ENCODE measurements around the gene RAB31. TPM values are rescaled to one million over a fixed set of nuclear protein-coding genes. Genes with fewer than 3 reads are reported as not detected.

RAB31 gene
- total RNA-seq, 6 donors from 2014 or later = 40.3 to 128 (median 95.8) TPM

DNA sequence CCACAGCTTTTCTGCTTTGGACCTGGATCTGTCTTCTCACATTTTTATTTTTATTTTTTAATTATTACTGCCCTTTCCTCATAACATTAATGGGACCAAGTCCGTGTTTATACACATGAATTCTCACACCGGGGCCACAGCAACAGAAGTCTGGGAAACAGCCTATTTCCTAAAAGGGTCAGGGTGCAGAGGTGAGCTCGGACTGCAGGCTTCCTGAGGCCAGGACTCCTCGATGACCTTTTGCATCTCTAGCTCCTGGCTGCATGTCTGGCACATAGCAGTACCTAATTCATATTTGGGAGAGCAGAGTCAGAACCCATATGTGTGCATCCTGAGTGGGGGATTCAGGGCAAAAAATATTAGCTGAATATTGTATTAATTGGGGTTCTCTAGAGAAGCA is 9.6 kb upstream of the RAB31 start:
- TF ChIP-seq POLR2AphosphoS5 (IDR thresholded peaks at IDR 0.05) = no peak
- TF ChIP-seq EP300 (IDR thresholded peaks at IDR 0.05) = no peak
- TF ChIP-seq CTCF (IDR thresholded peaks at IDR 0.05) = no peak
- TF ChIP-seq POLR2A (IDR thresholded peaks at IDR 0.05) = no peak
- 88 to 89% methylated on average over 4 of the region's 4 CpGs for WGBS, 2 donors
- no peaks in the 10 kb centered on the region for H3K9me3 ChIP-seq
- no peak for ATAC-seq (ENCODE audit: low FRiP score in 2 of 2)
- no peak overlapping the region for H3K4me3 ChIP-seq
- H3K27me3 ChIP-seq = no peaks in the 10 kb centered on the region
- peaks cover 0 to 21% (median 6%) of the 10 kb centered on the region in 4 donors for H3K4me1 ChIP-seq
- H3K27ac ChIP-seq = no peak overlapping the region
- H3K36me3 ChIP-seq = no peaks in the 10 kb centered on the region
- DNase-seq = no peak

DNA sequence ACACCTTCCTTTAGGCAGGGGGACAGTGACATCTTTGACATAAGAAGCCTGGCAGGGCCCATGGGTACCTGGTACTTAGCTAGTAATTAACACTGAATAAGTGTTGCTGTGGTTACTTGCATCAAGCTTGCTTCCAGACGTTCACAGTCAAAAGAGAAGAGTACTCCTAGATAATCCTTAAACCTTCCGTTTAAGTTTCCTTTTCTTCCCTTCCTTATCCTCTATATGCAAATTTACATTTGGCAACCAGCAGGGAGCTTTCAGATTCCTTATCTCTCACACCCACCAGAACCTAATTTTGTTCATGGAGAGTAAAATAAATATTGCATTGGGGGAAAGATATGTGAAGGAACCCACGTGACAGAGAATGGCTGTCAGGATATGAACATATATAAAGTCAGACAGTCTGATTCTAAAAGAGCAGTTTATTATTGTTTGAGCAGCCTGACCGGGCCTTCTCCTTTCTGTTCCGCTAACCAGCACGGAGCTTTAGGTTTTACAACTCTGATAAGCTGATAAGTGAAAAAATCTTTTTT is 7.8 kb upstream of the RAB31 start:
- Histone ChIP-seq H3K4me1 (peaks cover 0 to 21% (median 5%) of the 10 kb centered on the region in 4 donors), H3K36me3 (no peaks in the 10 kb centered on the region), H3K27me3 (no peaks in the 10 kb centered on the region), H3K27ac (no peak overlapping the region), H3K9me3 (no peaks in the 10 kb centered on the region), H3K4me3 (no peak overlapping the region)
- DNase-seq = no peak
- 43 to 51% methylated on average over 6 of the region's 6 CpGs for WGBS, 2 donors
- no peak for ATAC-seq (ENCODE audit: low FRiP score in 2 of 2)
- TF ChIP-seq CTCF (IDR thresholded peaks at IDR 0.05) (no peak), POLR2A (IDR thresholded peaks at IDR 0.05) (no peak), POLR2AphosphoS5 (IDR thresholded peaks at IDR 0.05) (no peak), EP300 (IDR thresholded peaks at IDR 0.05) (no peak)

- TF ChIP-seq POLR2AphosphoS5 (IDR thresholded peaks at IDR 0.05) (no peak), CTCF (IDR thresholded peaks at IDR 0.05) (no peak)
- no peak overlapping the region for H3K4me3 ChIP-seq
- WGBS, 2 donors = 69 to 75% methylated on average over 11 of the region's 11 CpGs
- DNase-seq (no peak), ATAC-seq (ENCODE audit: low FRiP score in 2 of 2) (peak in 1 of 2 donors; percentile 41)
- peak overlapping the region in 1 of 4 donors; percentile 50 for H3K27ac ChIP-seq
- H3K4me1 ChIP-seq = peaks cover 0 to 14% (median 3%) of the 10 kb centered on the region in 4 donors
- no peaks in the 10 kb centered on the region for H3K36me3 ChIP-seq
- no peaks in the 10 kb centered on the region for H3K27me3 ChIP-seq
- H3K9me3 ChIP-seq = no peaks in the 10 kb centered on the region
Observed at GRCh38 chr18:9701609-9702349, 6.3 kb upstream of the RAB31 start.

DNA sequence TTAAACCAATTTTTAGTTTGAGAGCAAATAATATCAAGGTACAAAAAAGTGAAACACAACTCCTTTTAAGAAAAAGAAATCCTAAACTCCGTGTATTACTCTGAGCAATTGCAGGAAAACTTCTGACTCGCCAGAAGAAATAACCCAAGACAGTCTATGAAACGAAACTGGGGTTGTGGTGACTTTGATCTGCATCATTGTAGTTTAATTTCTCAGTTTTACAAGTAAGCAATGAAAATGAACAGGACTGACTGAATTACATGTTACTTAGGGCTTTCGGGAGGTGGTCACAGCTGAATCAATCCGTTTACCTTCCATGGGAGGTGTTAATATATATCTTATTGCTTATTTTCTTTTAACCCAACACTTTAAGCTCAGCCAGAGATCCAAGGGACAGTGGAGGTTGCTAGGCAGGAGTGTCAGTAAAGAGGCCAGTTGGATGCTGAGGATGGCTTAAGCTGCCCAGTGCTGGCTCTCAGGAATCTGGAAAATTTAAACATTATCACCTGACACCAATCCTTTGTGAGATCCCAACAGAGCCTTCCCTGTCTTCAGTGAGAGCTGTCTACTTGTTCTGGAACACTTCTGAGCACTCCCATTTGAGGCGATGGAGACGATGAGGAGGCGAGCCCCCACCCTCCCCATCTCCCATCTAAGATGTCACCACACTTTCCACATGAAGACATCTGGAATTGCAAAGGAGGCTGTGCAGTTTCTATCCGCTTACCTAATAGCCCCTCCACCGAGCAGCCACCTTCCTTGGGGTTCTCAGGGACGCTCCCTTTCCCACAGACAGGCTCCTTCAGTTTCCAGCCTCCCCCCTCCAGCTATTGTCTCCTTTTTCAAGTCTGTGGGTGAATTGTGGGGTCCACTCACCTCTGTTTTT is 3.6 kb upstream of the RAB31 start:
- 76 to 79% methylated on average over 11 of the region's 11 CpGs for WGBS, 2 donors
- H3K4me3 ChIP-seq = no peak overlapping the region
- no peak for DNase-seq

More for the DNA sequence above, 3.6 kb upstream of the RAB31 start:
- TF ChIP-seq POLR2AphosphoS5 (IDR thresholded peaks at IDR 0.05) = no peak
- TF ChIP-seq EP300 (IDR thresholded peaks at IDR 0.05) = no peak
- TF ChIP-seq CTCF (IDR thresholded peaks at IDR 0.05) = no peak
- TF ChIP-seq POLR2A (IDR thresholded peaks at IDR 0.05) = no peak
- Histone ChIP-seq H3K36me3 (no peaks in the 10 kb centered on the region), H3K4me1 (peaks cover 0 to 19% (median 3%) of the 10 kb centered on the region in 4 donors), H3K9me3 (no peaks in the 10 kb centered on the region), H3K27me3 (no peaks in the 10 kb centered on the region), H3K27ac (peak overlapping the region in 1 of 4 donors; percentile 18)
- ATAC-seq (ENCODE audit: low FRiP score in 2 of 2) = no peak

All from upper lobe of left lung (tissue), 6 donors.